HCT116 (cell line): ENCODE measurements around the gene CASZ1. TPM values are rescaled to one million over a fixed set of nuclear protein-coding genes. Genes with fewer than 3 reads are reported as not detected.

Experiments
- ATAC-seq: fragments of 200-7000 bp; cut with Tn5 transposase; 2 replicates; pipeline ENCODE4 v1.9.1; 2020; ENCODE audit warnings: mild to moderate bottlenecking, moderate library complexity
- BruUV-seq: library from RNA; stranded (reverse); fragments of 400-500 nt; replicated peaks from 2 replicates; lab custom pipeline; 2021; lab: Mats Ljungman, UMichigan
- CTCF ChIA-PET: fragments of 300-600 bp; sonication (Branson Sonifier 250); formaldehyde crosslinking; loops from one replicate; lab custom pipeline; 2021; ENCODE audit warnings: antibody characterized with exemption; lab: Charles Lee
- POLR2A ChIA-PET: fragments of 300-600, 350-600 bp; sonication (Branson Sonifier 250); formaldehyde crosslinking; loops from one replicate; lab custom pipeline; 2021; ENCODE audit warnings: antibody characterized with exemption; lab: Charles Lee
- RAD21 ChIA-PET, 2 experiments: fragments of 300-600 bp; sonication (Branson Sonifier 250); formaldehyde crosslinking; loops; one replicate each; lab custom pipeline; 2023; ENCODE audit warnings: low total read pairs in 2 of 2; ENCODE audit not compliant: uncharacterized antibody in 2 of 2, unreplicated experiment in 2 of 2, low non-redundant PET in 1 of 2; lab: Charles Lee
- DNase-seq: peaks from one replicate; pipeline ENCODE4 v3.0.0-alpha.2; 2010; ENCODE audit warnings: low read depth, low spot score
- H2AFZ ChIP-seq: fragments of 200-600 bp; shearing (Covaris generic), sonication (generic); 2 replicates; pipeline ENCODE4 v1.6.1; 2017; ENCODE audit warnings: low read depth, mixed run types, mixed read lengths, antibody characterized with exemption, low read length; ENCODE audit not compliant: poor library complexity, severe bottlenecking
- H3K27ac ChIP-seq: 2 replicates; pipeline ENCODE4 v1.5.1; 2012; ENCODE audit warnings: low read depth, low read length
- H3K27me3 ChIP-seq: fragments of 200-600 bp; sonication (generic); 2 replicates; pipeline ENCODE4 v1.6.1; 2016; ENCODE audit warnings: mixed run types, low read length, mixed read lengths; ENCODE audit not compliant: insufficient read depth
- H3K36me3 ChIP-seq, 2 experiments: fragments of 200-500 bp in 1 of 2; fragments of 200-600 bp in 1 of 2; sonication (Bioruptor generic) in 1 of 2; sonication (generic) in 1 of 2; 2 replicates each; pipeline versions ENCODE4 v1.5.1 to v1.6.1; 2014 to 2016; ENCODE audit warnings: low read length in 2 of 2, inconsistent platforms in 1 of 2, mixed read lengths in 1 of 2, mixed run types in 1 of 2; ENCODE audit not compliant: insufficient read depth in 2 of 2, control insufficient read depth in 1 of 2
- H3K4me1 ChIP-seq, 2 experiments: fragments of 200-600 bp in 1 of 2; sonication (generic) in 1 of 2; 2 replicates each; pipeline versions ENCODE4 v1.5.1 to v1.6.1; 2012 to 2017; ENCODE audit warnings: low read length in 2 of 2, inconsistent platforms in 1 of 2, mild to moderate bottlenecking in 1 of 2, mixed read lengths in 1 of 2, mixed run types in 1 of 2, moderate library complexity in 1 of 2; ENCODE audit not compliant: insufficient read depth in 2 of 2, control insufficient read depth in 1 of 2
- H3K4me2 ChIP-seq: fragments of 200-600 bp; sonication (generic); 2 replicates; pipeline ENCODE4 v1.6.1; 2017; ENCODE audit warnings: mixed run types, low read length, mixed read lengths
- H3K4me3 ChIP-seq, 2 experiments: fragments of 200-600 bp in 1 of 2; sonication (generic) in 1 of 2; replicated peaks in 1 of 2; 2 replicates each; pipeline ENCODE4 v1.5.1; 2011 to 2016; ENCODE audit warnings: low read length in 2 of 2, control low read depth in 1 of 2, low read depth in 1 of 2, mild to moderate bottlenecking in 1 of 2, mixed read lengths in 1 of 2, mixed run types in 1 of 2
- H3K79me2 ChIP-seq: fragments of 200-600 bp; sonication (generic); 2 replicates; pipeline ENCODE4 v1.6.1; 2017; ENCODE audit warnings: mild to moderate bottlenecking, mixed run types, low read length, moderate library complexity, mixed read lengths; ENCODE audit not compliant: insufficient read depth
- H3K9ac ChIP-seq: fragments of 200-600 bp; sonication (generic); 2 replicates; pipeline ENCODE4 v1.6.1; 2016; ENCODE audit warnings: low read length, mixed read lengths
- H3K9me2 ChIP-seq: fragments of 200-600 bp; sonication (generic), shearing (Covaris generic); 2 replicates; pipeline ENCODE4 v1.6.1; 2017; ENCODE audit warnings: mixed run types, mild to moderate bottlenecking, moderate library complexity; ENCODE audit not compliant: insufficient read depth
- H3K9me3 ChIP-seq, 2 experiments: fragments of 200-500 bp in 1 of 2; fragments of 200-600 bp in 1 of 2; sonication (Bioruptor generic) in 1 of 2; sonication (generic) in 1 of 2; 2 replicates each; pipeline ENCODE4 v1.6.1; 2014 to 2017; ENCODE audit warnings: low read length in 2 of 2, mixed read lengths in 2 of 2, inconsistent platforms in 1 of 2, low read depth in 1 of 2, mild to moderate bottlenecking in 1 of 2, mixed run types in 1 of 2, moderate library complexity in 1 of 2; ENCODE audit not compliant: control insufficient read depth in 1 of 2, insufficient read depth in 1 of 2
- H4K20me1 ChIP-seq: fragments of 200-600 bp; sonication (generic), shearing (Covaris generic); 2 replicates; pipeline ENCODE4 v1.6.1; 2017; ENCODE audit warnings: mixed run types, mild to moderate bottlenecking, moderate library complexity; ENCODE audit not compliant: insufficient read depth
- CBX3 ChIP-seq: IDR thresholded peaks from 2 replicates; pipeline ENCODE4 v1.6.1; 2012; ENCODE audit warnings: low read depth
- CTCF ChIP-seq, 3 experiments: fragments of 200-600 bp in 1 of 3; sonication (generic) in 1 of 3; IDR thresholded peaks in 2 of 3; conservative IDR thresholded peaks in 1 of 3; 2 replicates each; pipeline ENCODE4 v1.5.1; 2012 to 2017; ENCODE audit warnings: low read depth in 2 of 3, low read length in 2 of 3, antibody characterized with exemption in 1 of 3, borderline replicate concordance in 1 of 3, control low read depth in 1 of 3, mild to moderate bottlenecking in 1 of 3, mixed read lengths in 1 of 3, mixed run types in 1 of 3, moderate library complexity in 1 of 3; ENCODE audit not compliant: insufficient read depth in 1 of 3
- ELF1 ChIP-seq: IDR thresholded peaks from 2 replicates; pipeline ENCODE4 v1.6.1; 2012; ENCODE audit warnings: low read depth, borderline replicate concordance
- MAX ChIP-seq: IDR thresholded peaks from 2 replicates; pipeline ENCODE4 v1.6.1; 2012
- POLR2AphosphoS5 ChIP-seq: IDR thresholded peaks from 2 replicates; pipeline ENCODE4 v1.6.1; 2011; ENCODE audit warnings: mild to moderate bottlenecking, low read depth, low read length, moderate library complexity
- ZBTB33 ChIP-seq: IDR thresholded peaks from 2 replicates; pipeline ENCODE4 v1.6.1; 2011; ENCODE audit warnings: mild to moderate bottlenecking, low read length, moderate library complexity; ENCODE audit not compliant: insufficient replicate concordance; ENCODE audit errors: extremely low read depth
- ZNF274 ChIP-seq: fragments of 200-500 bp; sonication (Bioruptor generic); IDR thresholded peaks from 2 replicates; pipeline ENCODE4 v1.6.1; 2014; ENCODE audit warnings: mild to moderate bottlenecking, low read depth, low read length, inconsistent platforms
- intact Hi-C: fragments of 100-400 bp; cut with micrococcal nuclease; formaldehyde crosslinking; loops from 2 replicates; pipeline ENCODE4 v1.10.0; 2022
- total RNA-seq: library from RNA; stranded (reverse); gene quantifications from one replicate; pipeline ENCODE4 v1.2.1, GENCODE V29; 2021; ENCODE audit not compliant: unreplicated experiment

Gene CASZ1
- total RNA-seq, 1 experiment from 2014 or later: 7.7 TPM

GRCh38 chr1:10607228-10607627 is 189.2 kb downstream of the CASZ1 start:
- ATAC-seq: no peak
- no peaks in the 10 kb centered on the region for H4K20me1 ChIP-seq
- H3K4me3 ChIP-seq: no peak overlapping the region
- no peaks in the 10 kb centered on the region for H3K9me2 ChIP-seq
- H3K79me2 ChIP-seq: no peaks in the 10 kb centered on the region
- H3K27ac ChIP-seq: no peak overlapping the region
- POLR2A ChIA-PET: no interaction called here
- no peak overlapping the region for H2AFZ ChIP-seq
- RAD21 ChIA-PET: no interaction called here
- H3K4me1 ChIP-seq: no peaks in the 10 kb centered on the region
- no peaks in the 10 kb centered on the region for H3K36me3 ChIP-seq
- H3K9ac ChIP-seq: no peak overlapping the region
- CTCF ChIA-PET: no interaction called here
- H3K9me3 ChIP-seq: no peaks in the 10 kb centered on the region
- no TSS peak for BruUV-seq
- no peak overlapping the region for H3K4me2 ChIP-seq
- TF ChIP-seq ZBTB33: no peak
- TF ChIP-seq CBX3: no peak
- no peak for TF ChIP-seq CTCF (IDR thresholded peaks at IDR 0.05 in 2 of 3, conservative IDR thresholded peaks at IDR 0.05 in 1 of 3; ENCODE audit: borderline replicate concordance in 1 of 3, insufficient read depth in 1 of 3, low read depth in 2 of 3, low read length in 2 of 3)
- no peak for DNase-seq
- intact Hi-C loops: no loop called here
- H3K27me3 ChIP-seq: no peaks in the 10 kb centered on the region

GRCh38 chr1:10606064-10606463 is 190.4 kb downstream of the CASZ1 start:
- POLR2A ChIA-PET: no interaction called here
- Histone ChIP-seq H2AFZ (no peak overlapping the region), H3K36me3 (no peaks in the 10 kb centered on the region), H3K27ac (no peak overlapping the region), H3K4me1 (no peaks in the 10 kb centered on the region), H3K9me2 (no peaks in the 10 kb centered on the region), H3K79me2 (no peaks in the 10 kb centered on the region), H3K4me2 (no peak overlapping the region), H3K4me3 (no peak overlapping the region), H4K20me1 (no peaks in the 10 kb centered on the region), H3K9ac (no peak overlapping the region), H3K9me3 (no peaks in the 10 kb centered on the region), H3K27me3 (no peaks in the 10 kb centered on the region)
- ATAC-seq (no peak), DNase-seq (no peak)
- TF ChIP-seq POLR2AphosphoS5 (no peak), ZNF274 (no peak), MAX (no peak), CBX3 (no peak), ELF1 (no peak)
- CTCF ChIA-PET: no interaction called here
- intact Hi-C loops: no loop called here
- no TSS peak for BruUV-seq
- RAD21 ChIA-PET: no interaction called here
